ENCODE data around the gene LENG9.

DNA sequence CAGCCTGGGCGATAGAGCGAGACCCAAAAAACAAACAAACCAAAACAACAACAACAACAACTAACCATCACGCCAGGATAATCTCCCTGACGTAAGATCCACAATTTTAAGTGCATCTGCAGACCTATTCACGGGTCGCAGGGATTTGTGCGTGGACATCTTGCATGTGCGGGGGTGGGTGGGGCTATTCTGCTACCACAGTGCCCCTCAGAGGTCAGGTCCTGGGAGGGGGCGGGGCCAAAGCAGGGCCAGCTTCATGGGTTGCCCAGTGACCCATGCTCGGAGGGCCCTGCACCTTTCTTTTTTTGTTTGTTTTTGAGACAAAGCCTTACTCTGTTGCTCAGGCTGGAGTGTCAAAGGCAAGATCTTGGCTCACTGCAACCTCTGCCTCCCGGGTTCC, 12.1 kb upstream of the LENG9 start:
- no peak for TF ChIP-seq POLR2AphosphoS5 (IDR thresholded peaks at IDR 0.05; ENCODE audit: low read depth, low read length)
- no peak for TF ChIP-seq POLR2A (IDR thresholded peaks at IDR 0.05; ENCODE audit: low read depth, low read length)
- TF ChIP-seq SPI1 (IDR thresholded peaks at IDR 0.05; ENCODE audit: low read depth, low read length) = no peak
